ENCODE data around the gene MRTFA.

The MRTFA gene

GRCh38 chr22:40597526-40598430, 38.7 kb downstream of the MRTFA start:
- TF ChIP-seq CTCF (IDR thresholded peaks at IDR 0.05), result no peak
- H3K4me3 ChIP-seq (ENCODE audit: low read depth in 1 of 2, low read length in 1 of 2), result no peak overlapping the region
- H3K4me1 ChIP-seq (ENCODE audit: control insufficient read depth in 1 of 2, insufficient read depth in 1 of 2, low read depth in 1 of 2, low read length in 1 of 2), result peaks cover 6 to 13% of the 10 kb centered on the region in 2 experiments
- no peaks in the 10 kb centered on the region for H3K36me3 ChIP-seq
- H3K27ac ChIP-seq, result no peak overlapping the region
- H3K27me3 ChIP-seq, result no peaks in the 10 kb centered on the region
- no peaks in the 10 kb centered on the region for H3K9me3 ChIP-seq

GRCh38 chr22:40595497-40596234, 40.9 kb downstream of the MRTFA start:
- Histone ChIP-seq H3K27me3 (no peaks in the 10 kb centered on the region), H3K4me1 (ENCODE audit: control insufficient read depth in 1 of 2, insufficient read depth in 1 of 2, low read depth in 1 of 2, low read length in 1 of 2) (peaks cover 6 to 13% of the 10 kb centered on the region in 2 experiments), H3K4me3 (ENCODE audit: low read depth in 1 of 2, low read length in 1 of 2) (no peak overlapping the region), H3K9me3 (no peaks in the 10 kb centered on the region), H3K36me3 (no peaks in the 10 kb centered on the region), H3K27ac (no peak overlapping the region)
- no peak for TF ChIP-seq CTCF (IDR thresholded peaks at IDR 0.05)

- TF ChIP-seq CTCF (IDR thresholded peaks at IDR 0.05), result no peak
- Histone ChIP-seq H3K4me1 (ENCODE audit: control insufficient read depth in 1 of 2, insufficient read depth in 1 of 2, low read depth in 1 of 2, low read length in 1 of 2) (peaks cover 6 to 13% of the 10 kb centered on the region in 2 experiments), H3K4me3 (ENCODE audit: low read depth in 1 of 2, low read length in 1 of 2) (no peak overlapping the region), H3K27ac (no peak overlapping the region), H3K9me3 (no peaks in the 10 kb centered on the region), H3K36me3 (peaks cover 5% of the 10 kb centered on the region), H3K27me3 (no peaks in the 10 kb centered on the region)
These were observed 41.6 kb downstream of the MRTFA start for GRCh38 chr22:40594924-40595323.

- no peak for TF ChIP-seq CTCF (IDR thresholded peaks at IDR 0.05)
- H3K27me3 ChIP-seq, result no peaks in the 10 kb centered on the region
- no peak overlapping the region for H3K27ac ChIP-seq
- H3K9me3 ChIP-seq, result no peaks in the 10 kb centered on the region
- peaks cover 6% of the 10 kb centered on the region for H3K36me3 ChIP-seq
- H3K4me3 ChIP-seq (ENCODE audit: low read depth in 1 of 2, low read length in 1 of 2), result no peak overlapping the region
- H3K4me1 ChIP-seq (ENCODE audit: control insufficient read depth in 1 of 2, insufficient read depth in 1 of 2, low read depth in 1 of 2, low read length in 1 of 2), result peaks cover 6 to 13% of the 10 kb centered on the region in 2 experiments
These were observed 42.2 kb downstream of the MRTFA start for GRCh38 chr22:40594346-40594745.

GRCh38 chr22:40593460-40594273, 42.9 kb downstream of the MRTFA start:
- Histone ChIP-seq H3K27ac (no peak overlapping the region), H3K4me1 (ENCODE audit: control insufficient read depth in 1 of 2, insufficient read depth in 1 of 2, low read depth in 1 of 2, low read length in 1 of 2) (peaks cover 6 to 13% of the 10 kb centered on the region in 2 experiments), H3K27me3 (no peaks in the 10 kb centered on the region), H3K36me3 (peaks cover 6% of the 10 kb centered on the region), H3K9me3 (no peaks in the 10 kb centered on the region), H3K4me3 (ENCODE audit: low read depth in 1 of 2, low read length in 1 of 2) (no peak overlapping the region)
- no peak for TF ChIP-seq CTCF (IDR thresholded peaks at IDR 0.05)
